ENCODE measurements around the gene CCDC30.
A peak's percentile ranks its signal among the peaks of the same experiment; 100 is the strongest.
"Not testable (repeated sequence)": the region's sequence is repeated elsewhere in the genome, so short reads cannot be mapped to it uniquely, and the experiment has no call there.

The CCDC30 gene

GRCh38 chr1:42533101-42533863 lies 70.2 kb downstream of the CCDC30 start:
- DNase-seq, result no peak

- no peak for DNase-seq
Observed at GRCh38 chr1:42541104-42541503, 78.0 kb downstream of the CCDC30 start.

DNA sequence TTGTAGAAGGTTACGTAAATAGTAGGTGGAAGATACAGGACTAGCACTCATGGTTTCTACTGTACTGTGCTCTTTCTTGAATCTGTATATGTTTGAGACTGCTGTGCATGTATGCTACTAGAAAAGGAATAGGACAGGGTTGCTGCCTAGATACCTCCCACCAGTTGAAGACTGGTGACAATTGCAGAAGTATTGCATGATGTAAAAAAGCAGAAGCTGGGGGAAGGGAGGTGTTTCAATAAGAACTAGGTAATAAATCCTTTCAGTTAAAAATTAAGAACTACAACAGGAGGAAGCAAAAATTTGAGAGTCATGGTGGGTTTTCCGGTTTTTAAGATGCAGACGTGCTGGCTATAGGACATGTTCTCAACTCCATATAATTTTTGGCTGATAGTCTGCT lies 88.1 kb downstream of the CCDC30 start:
- DNase-seq, result no peak

GRCh38 chr1:42551590-42551989 lies 88.5 kb downstream of the CCDC30 start:
- DNase-seq, result no peak

- DNase-seq, result no peak
Observed at GRCh38 chr1:42552636-42553035, 89.5 kb downstream of the CCDC30 start.

- DNase-seq, result no peak
Observed at GRCh38 chr1:42557230-42557851, 94.3 kb downstream of the CCDC30 start.

GRCh38 chr1:42567038-42567437 lies 104.0 kb downstream of the CCDC30 start:
- DNase-seq, result no peak

DNA sequence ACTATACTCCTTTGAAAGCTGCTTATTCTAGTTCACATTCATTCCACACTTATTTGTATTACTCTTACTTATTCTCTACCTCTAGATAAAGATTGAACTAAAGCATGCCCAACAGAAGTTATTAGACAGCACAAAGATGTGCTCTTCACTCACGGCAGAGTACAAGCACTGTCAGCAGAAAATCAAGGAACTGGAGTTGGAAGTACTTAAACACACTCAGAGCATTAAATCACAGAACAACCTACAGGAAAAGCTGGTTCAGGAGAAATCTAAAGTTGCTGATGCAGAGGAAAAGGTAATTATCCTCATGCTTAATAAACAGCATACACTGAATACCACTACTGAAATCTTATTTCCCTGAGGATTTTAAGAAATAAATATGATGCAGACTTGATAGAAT lies 113.8 kb downstream of the CCDC30 start:
- no peak for DNase-seq

DNA sequence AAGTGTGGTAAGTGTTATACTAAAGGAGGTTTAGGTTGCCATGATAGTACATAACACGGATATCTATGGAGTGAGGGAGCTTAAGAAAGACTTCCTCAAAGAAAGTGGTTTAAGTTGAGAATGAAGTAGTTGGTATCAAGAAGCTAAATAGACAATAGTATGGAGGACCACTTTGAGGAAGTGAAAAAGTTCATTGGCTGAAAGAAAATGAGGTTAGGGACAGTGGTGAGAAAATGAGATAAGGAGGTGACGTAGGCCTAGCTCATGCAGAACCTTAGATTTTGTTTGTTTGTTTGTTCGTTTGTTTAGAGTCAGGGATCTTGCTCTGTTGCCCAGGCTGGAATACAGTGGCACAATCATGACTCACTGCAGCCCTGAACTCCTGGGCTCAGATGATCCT lies 122.9 kb downstream of the CCDC30 start:
- no peak for DNase-seq

DNA sequence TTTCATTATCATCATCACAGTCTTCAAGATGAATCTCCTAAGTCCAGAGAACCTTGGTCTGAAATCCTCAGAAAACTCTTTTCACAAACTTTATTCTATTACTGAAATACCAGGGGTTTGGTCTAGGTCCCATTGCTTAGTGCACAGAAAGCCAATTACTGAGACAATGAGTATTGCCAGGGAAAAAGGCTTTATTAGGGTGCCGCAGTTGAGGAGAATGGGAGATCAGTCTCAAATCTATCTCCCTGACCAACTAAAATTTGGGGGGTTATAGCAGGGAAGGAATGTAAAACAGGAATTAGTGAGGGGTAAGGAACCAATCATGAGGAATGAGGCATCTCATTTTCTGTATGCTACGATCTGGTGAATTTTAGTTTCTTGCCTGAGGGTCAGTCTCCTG lies 124.7 kb downstream of the CCDC30 start:
- DNase-seq, result no peak

DNA sequence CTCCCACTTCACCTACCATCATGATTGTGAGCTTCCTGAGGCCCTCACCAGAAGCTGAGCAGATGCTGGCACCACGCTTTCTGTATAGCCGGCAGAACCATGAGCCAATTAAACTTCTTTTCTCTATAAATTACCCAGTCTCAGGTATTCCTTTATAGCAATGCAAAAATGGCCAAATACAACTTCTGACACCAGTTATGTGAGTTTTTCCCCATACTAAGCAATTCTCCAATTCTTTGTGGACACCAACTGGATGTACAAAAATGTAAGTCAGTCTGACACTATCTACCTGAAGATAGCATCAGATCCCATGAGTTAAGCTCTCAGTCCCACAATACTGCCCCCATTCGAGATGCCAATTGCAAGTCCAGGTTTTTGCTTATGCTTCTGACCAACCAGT lies 129.7 kb downstream of the CCDC30 start:
- DNase-seq, result no peak

DNA sequence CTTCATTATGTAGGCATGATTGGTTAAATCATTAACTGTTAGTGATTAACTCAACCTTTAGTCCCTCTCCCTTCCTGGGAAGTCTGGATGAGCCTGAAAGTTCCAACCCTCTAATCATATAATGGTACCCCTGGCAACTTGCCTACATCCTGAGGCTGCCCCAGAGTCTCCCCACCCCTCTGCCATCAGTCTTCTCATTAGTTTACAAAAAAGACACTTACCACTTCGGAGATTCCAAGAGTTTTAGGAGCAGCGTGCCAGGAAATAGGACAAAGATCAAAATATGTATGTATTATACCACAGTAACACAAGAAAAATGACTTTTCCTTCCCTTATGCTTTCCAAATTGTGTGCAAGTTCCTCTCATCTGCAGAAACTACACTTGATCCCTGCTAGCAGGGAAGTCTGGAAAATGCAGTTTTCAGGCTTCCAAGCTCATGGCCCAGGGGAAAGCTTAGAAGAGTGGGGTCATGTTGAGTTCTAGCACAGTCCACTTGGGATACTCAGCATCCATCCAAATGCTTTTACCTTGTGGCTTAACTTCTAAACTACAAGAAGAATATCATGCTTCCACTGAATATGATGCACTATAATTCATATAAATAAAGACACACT lies 130.5 kb downstream of the CCDC30 start:
- DNase-seq, result no peak

GRCh38 chr1:42601472-42601871 lies 138.4 kb downstream of the CCDC30 start:
- DNase-seq, result no peak

- no peak for DNase-seq
Observed at GRCh38 chr1:42613803-42614131, 150.7 kb downstream of the CCDC30 start.

GRCh38 chr1:42618866-42619265 lies 155.8 kb downstream of the CCDC30 start:
- DNase-seq, result no peak

DNA sequence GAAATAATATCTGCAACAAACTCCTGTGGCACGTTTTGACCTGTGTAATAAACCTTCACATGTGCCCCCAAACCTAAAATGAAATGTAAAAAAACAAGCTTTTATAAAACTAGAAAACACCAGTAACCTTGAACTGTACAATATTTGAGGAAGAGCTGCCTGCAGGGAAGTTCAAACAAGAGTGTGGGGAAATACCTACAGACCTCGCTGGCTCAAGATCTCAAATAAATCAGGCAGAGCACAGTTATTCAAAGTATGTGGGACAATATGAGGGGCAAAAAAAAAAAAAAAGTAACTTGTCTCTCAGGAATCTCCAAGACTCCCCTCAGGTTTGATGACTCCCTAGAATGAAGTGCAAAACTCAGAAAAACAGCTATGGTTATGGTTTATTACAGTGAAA lies 157.2 kb downstream of the CCDC30 start:
- no peak for DNase-seq

DNA sequence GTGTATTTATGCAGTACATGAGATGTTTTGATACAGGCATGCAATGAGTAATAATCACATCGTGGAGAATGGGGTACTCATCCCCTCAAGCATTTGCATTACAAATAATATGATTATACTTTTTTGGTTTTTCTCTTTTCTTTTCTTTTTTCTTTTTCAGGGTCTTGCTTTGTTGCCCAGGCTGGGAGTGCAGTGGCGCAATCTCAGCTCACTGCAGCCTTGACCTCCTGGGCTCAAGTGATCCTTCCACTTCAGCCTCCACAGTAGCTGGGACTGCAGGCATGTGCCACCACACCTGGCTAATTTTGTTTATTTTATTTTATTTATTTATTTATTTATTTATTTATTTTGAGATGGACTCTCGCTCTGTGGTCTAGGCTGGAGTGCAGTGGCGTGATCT lies 158.1 kb downstream of the CCDC30 start:
- not testable (repeated sequence) for DNase-seq

DNA sequence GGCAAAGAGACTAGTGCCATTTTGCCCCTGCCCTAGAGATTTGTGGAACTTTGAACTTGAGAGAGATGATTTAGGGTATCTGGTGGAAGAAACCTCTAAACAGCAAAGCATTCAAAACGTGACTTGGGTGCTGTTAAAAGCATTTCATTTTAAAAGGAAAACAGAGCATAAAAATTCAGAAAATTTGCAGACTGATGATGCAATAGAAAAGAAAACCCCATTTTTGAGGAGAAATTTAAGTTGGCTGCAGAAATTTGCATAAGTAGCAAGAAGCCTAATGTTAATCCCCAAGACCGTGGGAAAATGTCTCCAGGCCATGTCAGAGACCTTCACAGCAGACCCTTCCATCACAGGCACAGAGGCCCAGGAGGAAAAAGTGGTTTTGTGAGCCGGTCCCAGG lies 164.1 kb downstream of the CCDC30 start:
- DNase-seq, result not testable (repeated sequence)

DNA sequence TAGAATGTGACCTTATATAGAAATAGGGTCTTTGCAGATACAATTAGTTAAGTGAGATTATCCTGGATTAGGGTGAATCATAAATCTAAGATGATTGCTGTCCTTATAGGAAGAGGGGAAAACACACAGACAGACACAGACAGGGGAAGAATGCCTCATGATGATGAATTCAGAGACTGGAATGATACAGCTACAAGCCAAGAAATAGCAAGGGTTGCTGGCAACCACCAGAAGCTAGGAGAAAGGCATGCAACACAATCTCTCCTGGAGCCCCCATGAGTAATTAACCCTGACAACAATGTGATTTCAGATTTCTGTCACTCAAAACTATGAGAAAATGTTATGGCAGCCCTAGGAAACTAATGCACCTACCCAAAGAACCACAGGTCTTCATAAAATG lies 176.0 kb downstream of the CCDC30 start:
- DNase-seq, result no peak

DNA sequence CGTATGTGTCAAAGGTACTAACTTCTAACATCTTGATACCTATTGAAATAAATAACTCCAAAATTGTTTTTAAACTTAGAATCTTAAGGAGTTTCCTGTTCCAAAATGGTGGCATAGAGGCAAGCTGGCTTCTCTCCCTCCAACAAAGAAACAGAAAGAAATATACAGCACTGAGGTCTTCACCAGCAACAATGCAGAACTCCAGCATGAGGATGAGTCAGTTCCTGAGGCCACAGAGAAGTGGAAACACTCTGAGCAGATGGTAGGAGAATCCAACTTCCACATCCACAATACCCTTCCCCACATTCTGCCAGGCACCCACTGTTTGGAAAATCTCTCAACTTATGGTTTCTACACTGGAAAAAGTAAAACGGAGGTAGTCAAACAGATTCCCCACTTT lies 183.0 kb downstream of the CCDC30 start:
- no peak for DNase-seq

DNA sequence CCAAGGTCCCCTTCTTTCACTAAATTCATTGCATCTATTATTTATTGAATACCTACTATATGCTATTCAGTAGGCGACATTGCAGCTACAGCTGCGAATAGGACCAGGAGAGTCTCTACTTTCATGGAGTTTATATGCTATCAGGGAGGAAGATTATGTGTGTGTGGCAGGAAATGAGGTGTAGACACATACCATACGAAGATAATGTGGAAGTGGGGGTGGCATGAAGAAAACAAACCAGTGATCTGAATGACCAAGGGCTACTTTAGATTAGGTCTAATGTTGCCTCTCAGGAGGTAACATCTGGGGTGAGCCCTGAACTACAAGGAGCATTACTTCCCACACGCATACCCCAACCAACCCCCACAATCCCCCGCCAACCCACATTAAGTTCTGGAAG lies 194.1 kb downstream of the CCDC30 start:
- DNase-seq, result no peak

DNA sequence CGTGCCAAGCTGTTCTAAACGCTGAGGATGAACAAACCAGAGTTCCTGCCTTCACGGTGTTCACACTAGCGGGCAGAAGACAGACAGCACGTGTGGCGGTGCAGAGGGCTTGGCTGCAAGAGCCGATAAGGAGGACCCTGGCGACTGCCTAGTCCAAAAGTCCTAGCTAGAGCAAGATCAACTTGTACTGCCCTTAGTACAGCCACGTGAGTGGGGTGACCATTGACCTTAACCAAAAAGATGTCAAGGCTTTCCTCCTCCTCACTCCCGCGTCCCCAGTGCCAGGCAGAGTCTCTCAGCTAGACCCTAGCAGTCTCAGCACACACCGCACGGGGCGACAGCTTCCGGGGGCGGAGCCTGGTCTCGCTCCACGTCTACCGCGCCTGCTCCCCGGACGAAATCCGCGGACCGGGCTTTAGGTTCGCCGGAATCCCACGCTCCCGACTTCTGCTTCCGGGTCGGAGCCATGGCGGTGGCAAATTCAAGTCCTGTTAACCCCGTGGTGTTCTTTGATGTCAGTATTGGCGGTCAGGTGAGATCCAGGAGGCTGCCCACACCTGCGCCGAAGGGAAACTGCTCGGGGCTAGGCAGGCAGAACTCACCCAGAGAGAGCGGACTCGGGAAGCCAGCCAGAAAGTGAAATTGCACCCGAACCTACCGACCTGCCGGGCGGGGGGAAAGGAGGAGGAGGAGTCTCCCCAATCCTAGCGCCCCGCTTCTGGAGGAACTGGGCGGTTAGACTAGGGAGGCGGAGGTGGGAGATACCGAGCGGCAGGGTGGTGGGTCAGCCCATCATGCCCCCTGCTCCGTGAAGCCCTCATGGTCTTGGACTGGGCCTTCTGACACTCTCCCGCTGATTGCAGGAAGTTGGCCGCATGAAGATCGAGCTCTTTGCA lies 195.1 kb downstream of the CCDC30 start, which contains the start of gene PPIH:
Gene PPIH (plus strand): TSS at position 443 of the 896 bp plus-strand sequence. CDS start 24 bp downstream, at position 467.
- peak; percentile 97 for DNase-seq

- no peak for DNase-seq
Observed at GRCh38 chr1:42658877-42659337, 195.8 kb downstream of the CCDC30 start.

Data from NCI-H526 treated with DMSO at 0.1 percent for 48 hours (cell line).